MM.1S (cell line): ENCODE measurements around the gene ZNF558.

Experiments
- DNase-seq: peaks from one replicate; pipeline ENCODE4 v3.0.0-alpha.2; 2015
- H2AFZ ChIP-seq: fragments of 300-600 bp; sonication (generic); 2 replicates; pipeline ENCODE4 v1.6.0; 2016; ENCODE audit warnings: antibody characterized with exemption, low read length
- H3F3A ChIP-seq: fragments of 300-600 bp; sonication (generic); 2 replicates; pipeline ENCODE4 v1.6.1; 2016; ENCODE audit warnings: mild to moderate bottlenecking, antibody characterized with exemption, low read length, moderate library complexity, mixed read lengths; ENCODE audit not compliant: insufficient read depth
- H3K27ac ChIP-seq: fragments of 300-600 bp; sonication (generic); 2 replicates; pipeline ENCODE4 v1.5.1; 2016; ENCODE audit warnings: mild to moderate bottlenecking, low read length
- H3K27me3 ChIP-seq: fragments of 300-600 bp; sonication (generic); replicated peaks from 2 replicates; pipeline ENCODE4 v1.6.0; 2016; ENCODE audit warnings: low read length; ENCODE audit not compliant: insufficient read depth
- H3K36me3 ChIP-seq: fragments of 300-600 bp; sonication (generic); replicated peaks from 2 replicates; pipeline ENCODE4 v1.6.1; 2016; ENCODE audit warnings: mild to moderate bottlenecking, low read length, mixed read lengths; ENCODE audit not compliant: insufficient read depth
- H3K4me1 ChIP-seq: fragments of 300-600 bp; sonication (generic); 2 replicates; pipeline ENCODE4 v1.6.1; 2016; ENCODE audit warnings: low read length, mixed read lengths
- H3K4me2 ChIP-seq: fragments of 300-600 bp; sonication (generic); 2 replicates; pipeline ENCODE4 v1.6.0; 2016; ENCODE audit warnings: low read depth, low read length
- H3K4me3 ChIP-seq: fragments of 300-600 bp; sonication (generic); 2 replicates; pipeline ENCODE4 v1.5.1; 2016; ENCODE audit warnings: low read length, mixed read lengths
- H3K79me2 ChIP-seq: fragments of 300-600 bp; sonication (generic); 2 replicates; pipeline ENCODE4 v1.6.1; 2016; ENCODE audit warnings: mixed run types, low read length, mixed read lengths
- H3K9ac ChIP-seq: fragments of 300-600 bp; sonication (generic); 2 replicates; pipeline ENCODE4 v1.6.1; 2016; ENCODE audit warnings: low read length, mixed read lengths
- H3K9me2 ChIP-seq: fragments of 300-600 bp; sonication (generic); replicated peaks from 2 replicates; pipeline ENCODE4 v1.6.1; 2016; ENCODE audit warnings: mild to moderate bottlenecking, low read length, mixed read lengths; ENCODE audit not compliant: insufficient read depth
- H3K9me3 ChIP-seq: fragments of 300-600 bp; sonication (generic); replicated peaks from 2 replicates; pipeline ENCODE4 v1.6.1; 2016; ENCODE audit warnings: mild to moderate bottlenecking, low read length, mixed read lengths; ENCODE audit not compliant: insufficient read depth
- H4K20me1 ChIP-seq: fragments of 300-600 bp; sonication (generic); 2 replicates; pipeline ENCODE4 v1.6.1; 2016; ENCODE audit warnings: mild to moderate bottlenecking, low read length, moderate library complexity, mixed read lengths; ENCODE audit not compliant: insufficient read depth
- EZH2 ChIP-seq: fragments of 300-600 bp; sonication (generic); optimal IDR thresholded peaks from 2 replicates; pipeline ENCODE3; 2017; ENCODE audit warnings: low read depth, mild to moderate bottlenecking, antibody characterized with exemption, low read length, mixed read lengths
- EZH2phosphoT487 ChIP-seq: fragments of 300-600 bp; sonication (generic); IDR thresholded peaks from 2 replicates; pipeline ENCODE4 v1.6.1; 2018; ENCODE audit warnings: antibody characterized with exemption, low read length
- TF ChIP-seq, protein P1 (sequence below): fragments of 300-600 bp; sonication (generic); IDR thresholded peaks from 2 replicates; pipeline ENCODE4 v1.5.1; 2016; ENCODE audit warnings: antibody characterized with exemption, low read length, mixed read lengths

Gene ZNF558

DNA sequence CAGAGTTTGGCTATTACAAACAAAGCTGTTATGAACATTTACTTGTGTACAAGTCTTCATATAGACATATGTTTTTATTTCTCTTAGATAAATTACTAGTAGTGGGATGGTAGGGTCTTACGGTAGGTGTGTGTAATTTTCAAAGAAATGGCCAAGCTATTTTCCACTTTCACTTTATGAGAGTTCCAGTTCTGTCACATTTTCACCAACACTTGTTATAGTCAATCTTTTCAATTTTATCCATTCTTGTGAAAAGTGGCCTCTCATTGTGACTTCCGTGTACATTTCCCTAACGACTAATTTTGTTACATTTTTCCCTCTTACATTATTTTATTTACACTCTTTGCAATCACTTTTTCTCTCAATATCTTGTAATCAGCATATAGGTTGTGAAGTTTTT is 18.4 kb upstream of the ZNF558 start:
- Histone ChIP-seq H4K20me1 (no peaks in the 10 kb centered on the region), H3K4me1 (no peaks in the 10 kb centered on the region), H3K36me3 (no peaks in the 10 kb centered on the region), H3K27me3 (peaks cover 20% of the 10 kb centered on the region; the same call in 1 of the 2 replicates), H3K4me2 (no peak overlapping the region), H3K27ac (no peak overlapping the region), H2AFZ (no peak overlapping the region), H3K9ac (no peak overlapping the region), H3K79me2 (no peaks in the 10 kb centered on the region), H3K9me3 (no peaks in the 10 kb centered on the region), H3K4me3 (no peak overlapping the region), H3F3A (no peaks in the 10 kb centered on the region), H3K9me2 (no peaks in the 10 kb centered on the region)
- DNase-seq = no peak
- TF ChIP-seq, protein P1, sequence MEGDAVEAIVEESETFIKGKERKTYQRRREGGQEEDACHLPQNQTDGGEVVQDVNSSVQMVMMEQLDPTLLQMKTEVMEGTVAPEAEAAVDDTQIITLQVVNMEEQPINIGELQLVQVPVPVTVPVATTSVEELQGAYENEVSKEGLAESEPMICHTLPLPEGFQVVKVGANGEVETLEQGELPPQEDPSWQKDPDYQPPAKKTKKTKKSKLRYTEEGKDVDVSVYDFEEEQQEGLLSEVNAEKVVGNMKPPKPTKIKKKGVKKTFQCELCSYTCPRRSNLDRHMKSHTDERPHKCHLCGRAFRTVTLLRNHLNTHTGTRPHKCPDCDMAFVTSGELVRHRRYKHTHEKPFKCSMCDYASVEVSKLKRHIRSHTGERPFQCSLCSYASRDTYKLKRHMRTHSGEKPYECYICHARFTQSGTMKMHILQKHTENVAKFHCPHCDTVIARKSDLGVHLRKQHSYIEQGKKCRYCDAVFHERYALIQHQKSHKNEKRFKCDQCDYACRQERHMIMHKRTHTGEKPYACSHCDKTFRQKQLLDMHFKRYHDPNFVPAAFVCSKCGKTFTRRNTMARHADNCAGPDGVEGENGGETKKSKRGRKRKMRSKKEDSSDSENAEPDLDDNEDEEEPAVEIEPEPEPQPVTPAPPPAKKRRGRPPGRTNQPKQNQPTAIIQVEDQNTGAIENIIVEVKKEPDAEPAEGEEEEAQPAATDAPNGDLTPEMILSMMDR = no peak
- TF ChIP-seq EZH2phosphoT487 = no peak
- TF ChIP-seq EZH2 = no peak

DNA sequence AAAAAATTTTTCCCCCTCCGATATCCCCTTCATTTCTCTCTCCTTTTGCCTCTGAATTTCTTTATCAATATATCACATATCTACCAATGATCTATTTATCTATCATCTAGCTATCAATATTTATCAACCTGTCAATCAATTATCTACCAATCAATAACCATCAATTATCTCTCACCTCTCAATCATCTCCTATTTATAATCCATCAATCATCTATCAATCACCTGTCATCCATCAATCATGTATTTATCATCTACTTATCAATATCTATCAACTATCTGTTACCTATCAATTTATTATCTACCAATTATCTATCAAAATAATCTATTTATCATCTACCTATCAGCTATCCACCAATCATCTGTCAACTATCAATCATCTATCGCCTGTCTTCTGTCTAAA is 17.1 kb upstream of the ZNF558 start:
- Histone ChIP-seq H2AFZ (no peak overlapping the region), H3K27me3 (peaks cover 25% of the 10 kb centered on the region; the same call in 1 of the 2 replicates), H3K4me3 (no peak overlapping the region), H3K36me3 (no peaks in the 10 kb centered on the region), H3F3A (no peaks in the 10 kb centered on the region), H3K27ac (no peak overlapping the region), H4K20me1 (no peaks in the 10 kb centered on the region), H3K79me2 (no peaks in the 10 kb centered on the region), H3K4me1 (no peaks in the 10 kb centered on the region), H3K9me3 (no peaks in the 10 kb centered on the region), H3K9ac (no peak overlapping the region), H3K9me2 (no peaks in the 10 kb centered on the region), H3K4me2 (no peak overlapping the region)
- DNase-seq = no peak
- TF ChIP-seq EZH2phosphoT487 (no peak), EZH2 (no peak)
- TF ChIP-seq, protein P1 = no peak

DNA sequence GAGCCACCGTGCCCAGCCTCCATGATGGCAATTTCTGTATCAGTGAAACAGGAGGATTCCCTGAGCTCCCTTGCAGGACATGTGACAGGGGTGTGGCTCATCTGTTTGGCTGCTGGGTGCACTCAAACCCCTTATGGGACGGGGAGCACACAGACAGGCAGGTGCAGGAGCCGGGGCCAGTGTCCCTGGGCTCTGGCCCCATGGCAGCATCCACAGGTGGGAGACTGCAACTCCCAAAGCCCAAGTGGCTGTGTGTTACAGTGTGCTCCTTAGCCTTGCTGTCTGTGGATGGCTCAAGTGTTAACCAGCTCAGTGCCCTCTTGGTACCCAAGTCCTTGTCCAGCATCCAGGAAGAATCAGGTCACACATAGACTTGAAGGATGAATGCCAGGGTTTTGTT is 14.7 kb upstream of the ZNF558 start:
- Histone ChIP-seq H3K9me2 (no peaks in the 10 kb centered on the region), H3K36me3 (no peaks in the 10 kb centered on the region), H2AFZ (no peak overlapping the region), H3F3A (no peaks in the 10 kb centered on the region), H3K4me3 (no peak overlapping the region), H3K79me2 (no peaks in the 10 kb centered on the region), H3K27ac (no peak overlapping the region), H3K4me1 (no peaks in the 10 kb centered on the region), H3K9me3 (no peaks in the 10 kb centered on the region), H4K20me1 (no peaks in the 10 kb centered on the region), H3K9ac (no peak overlapping the region), H3K27me3 (peaks cover 33% of the 10 kb centered on the region; the same call in 1 of the 2 replicates), H3K4me2 (no peak overlapping the region)
- TF ChIP-seq, protein P1 = no peak
- TF ChIP-seq EZH2phosphoT487 (no peak), EZH2 (no peak)
- no peak for DNase-seq
